A172 (cell line): ENCODE data around the gene SFTPB. TPM values are rescaled to one million over a fixed set of nuclear protein-coding genes. Genes with fewer than 3 reads are reported as not detected.
"Not testable (repeated sequence)": the region's sequence is repeated elsewhere in the genome, so short reads cannot be mapped to it uniquely, and the experiment has no call there.

ENCODE experiments used
- DNase-seq: peaks from one replicate; pipeline ENCODE4 v3.0.0-alpha.2; 2015; ENCODE audit warnings: low spot score
- total RNA-seq: library from RNA; depleted of rRNA; stranded (reverse); fragments of >200 nt; shearing (Covaris generic); gene quantifications from 2 replicates; pipeline ENCODE4 v1.2.3, GENCODE V29; 2014

SFTPB gene
- total RNA-seq, 1 experiment from 2014 or later: not detected

DNA sequence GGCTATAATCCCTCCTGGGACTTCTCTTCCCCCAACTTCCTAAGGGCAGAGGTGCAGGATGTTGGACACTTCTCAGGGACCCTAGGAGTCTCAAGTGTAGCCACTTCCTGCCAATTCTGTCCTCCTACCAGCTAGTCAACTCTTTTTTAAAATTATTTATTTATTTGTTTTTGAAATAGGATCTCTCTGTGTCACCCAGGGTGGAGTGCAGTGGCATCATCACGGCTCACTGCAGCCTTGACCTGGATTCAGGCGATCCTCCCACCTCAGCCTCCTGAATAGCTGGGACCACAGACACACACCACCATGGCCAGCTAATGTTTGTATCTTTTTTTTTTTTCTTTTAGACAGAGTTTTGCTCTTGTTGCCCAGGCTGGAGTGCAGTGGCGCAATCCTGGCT is 11.5 kb downstream of the SFTPB start:
- DNase-seq: no peak

DNA sequence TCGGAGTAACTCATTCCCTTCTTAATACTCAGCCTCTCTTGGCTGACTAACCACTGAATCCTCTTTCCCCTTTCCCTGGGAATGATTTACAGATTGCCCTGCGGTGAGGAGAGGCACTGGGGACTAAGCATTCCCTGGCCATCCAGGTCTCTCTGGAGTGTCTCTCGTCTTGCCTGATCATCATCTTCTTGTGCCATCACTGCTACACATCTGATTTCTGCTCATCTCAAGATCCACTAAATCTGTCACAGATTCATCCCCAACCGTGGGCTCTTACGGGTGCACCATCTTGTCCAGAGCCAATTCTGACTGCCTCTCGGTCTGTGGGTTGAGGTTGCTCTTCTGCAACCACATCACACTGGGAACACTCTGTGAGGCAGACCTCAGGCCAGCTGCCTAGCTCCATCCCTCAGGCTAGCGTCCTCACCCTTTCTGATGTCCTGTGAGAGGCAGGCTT is 12.0 kb downstream of the SFTPB start:
- no peak for DNase-seq

DNA sequence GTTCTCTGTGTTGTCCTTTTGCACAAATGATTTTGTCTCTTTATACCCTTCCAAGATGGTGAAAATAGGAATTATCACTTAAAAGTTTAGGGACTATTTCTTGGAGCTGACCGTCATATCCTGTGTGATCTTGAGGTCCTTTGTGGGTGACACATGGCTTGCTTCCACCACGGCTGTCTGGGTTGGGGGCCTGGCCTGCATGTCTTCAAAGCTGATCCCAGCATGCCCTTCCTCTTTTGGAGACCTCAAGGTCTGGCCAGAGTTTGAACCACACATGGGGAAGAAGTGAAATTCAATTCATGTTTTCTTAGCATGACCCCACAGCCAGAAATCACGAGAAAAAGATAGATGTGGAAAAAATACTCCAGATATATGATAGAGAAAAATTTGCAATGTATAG is 14.0 kb downstream of the SFTPB start:
- no peak for DNase-seq

DNA sequence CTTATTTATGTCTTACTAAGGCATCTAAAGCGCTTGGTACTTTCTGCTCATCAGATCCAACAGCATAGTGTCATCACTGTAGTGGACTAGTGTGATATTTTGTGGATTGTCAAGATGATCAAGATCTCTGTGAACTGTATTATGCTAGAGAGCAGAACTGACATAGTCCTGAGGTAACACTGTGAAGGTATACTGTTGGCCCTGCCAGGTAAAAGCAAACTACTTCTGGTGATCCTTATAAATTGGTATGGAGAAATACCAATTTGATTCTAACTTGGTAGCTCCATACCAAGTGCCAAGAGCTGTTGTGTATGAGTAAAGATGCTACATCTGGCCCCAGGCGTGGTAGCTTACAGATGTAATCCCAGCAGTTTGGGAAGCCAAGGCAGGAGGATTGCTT is 15.9 kb downstream of the SFTPB start:
- no peak for DNase-seq

DNA sequence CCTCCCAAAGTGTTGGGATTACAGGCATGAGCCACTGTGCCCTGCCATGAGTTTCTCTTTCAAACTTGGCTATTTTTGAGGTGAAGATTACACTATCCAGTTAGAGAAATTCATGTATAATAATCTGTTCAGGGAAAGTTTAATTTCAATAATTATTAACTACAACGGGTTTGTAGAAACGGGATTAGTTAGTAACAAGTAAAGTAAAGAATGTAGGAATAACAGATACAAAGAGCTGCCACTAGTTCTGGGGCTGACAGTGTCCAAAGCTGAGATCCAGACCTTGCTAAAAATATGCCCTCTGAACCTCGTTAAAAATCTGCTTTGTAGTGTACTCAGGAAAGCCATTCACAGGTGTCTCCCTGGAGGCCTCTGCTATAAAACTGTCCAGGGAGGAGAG is 16.9 kb downstream of the SFTPB start:
- DNase-seq: no peak

DNA sequence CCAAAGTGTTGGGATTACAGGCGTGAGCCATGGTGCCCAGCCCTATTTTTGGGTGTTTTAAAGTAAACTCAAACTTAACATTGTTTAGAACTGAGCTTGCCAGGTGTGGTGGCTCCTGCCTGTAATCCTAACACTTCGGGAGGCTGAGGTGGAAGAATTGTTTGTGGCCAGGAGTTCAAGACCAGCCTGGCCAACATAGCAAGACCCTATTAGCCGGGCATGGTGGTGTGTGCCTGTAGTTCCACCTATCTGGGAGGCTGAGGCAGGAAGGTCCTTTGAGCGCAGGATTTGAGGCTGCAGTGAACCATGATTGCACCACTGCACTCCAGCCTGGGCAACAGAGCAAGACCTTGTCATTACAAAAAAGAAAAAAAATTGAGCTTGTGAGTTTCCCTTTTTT is 17.5 kb downstream of the SFTPB start:
- no peak for DNase-seq

DNA sequence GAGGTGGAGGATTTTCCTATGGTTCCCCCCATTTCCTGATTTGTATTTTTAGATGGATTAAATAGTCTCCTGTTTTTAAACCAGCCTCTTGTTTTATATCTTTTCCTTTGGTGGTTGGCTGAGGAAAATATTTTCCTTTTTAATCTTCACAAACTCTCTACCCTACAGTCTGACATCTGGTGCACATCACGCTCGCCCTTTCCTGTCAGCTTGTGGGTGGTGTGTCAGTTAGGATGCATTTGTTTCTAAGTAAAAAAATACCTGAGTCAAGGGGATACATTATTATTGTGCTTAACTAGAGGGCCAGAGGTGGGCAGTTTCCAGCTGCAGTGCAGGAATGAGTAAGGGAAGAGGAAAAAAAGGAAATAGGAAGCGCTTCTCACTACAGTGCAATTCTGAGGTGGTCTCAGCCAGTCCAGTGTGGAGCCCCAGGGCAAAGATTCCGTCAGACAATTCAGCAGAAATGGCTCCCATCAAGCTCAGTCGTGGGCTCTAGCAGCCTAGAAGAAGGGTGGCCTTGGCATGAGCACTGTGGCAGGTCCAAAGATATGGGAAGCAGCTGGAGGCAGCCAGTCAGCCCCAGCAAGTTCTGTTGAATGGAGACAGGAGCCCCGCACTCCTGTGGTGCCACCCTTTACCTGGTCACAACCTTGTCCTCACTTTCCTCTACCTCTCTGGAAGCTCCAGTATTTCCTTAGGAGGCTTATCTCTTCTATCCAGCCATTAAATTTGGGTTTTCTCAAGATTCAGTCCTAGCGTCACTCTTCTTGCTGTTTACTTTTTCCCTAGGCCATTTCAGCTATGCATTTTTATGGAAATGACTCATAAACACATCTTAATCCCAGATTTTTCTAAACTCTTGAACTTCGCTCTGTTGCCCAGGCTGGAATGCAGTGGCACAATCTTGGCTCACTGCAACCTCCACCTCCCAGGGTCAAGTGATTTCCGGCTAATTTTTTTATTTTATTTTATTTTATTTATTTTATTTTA is 18.5 kb downstream of the SFTPB start:
- peak; percentile 70 for DNase-seq

DNA sequence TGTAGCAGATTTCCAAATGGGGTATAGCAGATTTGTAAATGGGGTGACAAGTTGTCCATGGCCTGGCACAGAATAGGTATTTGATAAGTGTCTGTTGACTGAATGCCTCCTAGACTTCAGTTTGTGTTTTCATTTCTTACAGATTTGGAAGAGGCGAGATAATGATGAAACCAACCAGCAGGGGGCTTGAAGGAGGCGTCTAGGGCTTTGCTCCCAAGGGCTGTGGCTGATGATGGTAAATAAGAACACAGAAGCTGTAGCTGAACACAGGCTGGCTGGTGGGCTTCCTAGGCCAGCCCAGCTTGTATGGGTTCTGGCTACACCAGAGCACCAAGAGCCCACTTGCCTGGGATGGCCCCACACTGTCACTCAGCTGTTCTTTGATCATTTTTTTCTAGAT is 19.4 kb downstream of the SFTPB start:
- peak; percentile 57 for DNase-seq

DNA sequence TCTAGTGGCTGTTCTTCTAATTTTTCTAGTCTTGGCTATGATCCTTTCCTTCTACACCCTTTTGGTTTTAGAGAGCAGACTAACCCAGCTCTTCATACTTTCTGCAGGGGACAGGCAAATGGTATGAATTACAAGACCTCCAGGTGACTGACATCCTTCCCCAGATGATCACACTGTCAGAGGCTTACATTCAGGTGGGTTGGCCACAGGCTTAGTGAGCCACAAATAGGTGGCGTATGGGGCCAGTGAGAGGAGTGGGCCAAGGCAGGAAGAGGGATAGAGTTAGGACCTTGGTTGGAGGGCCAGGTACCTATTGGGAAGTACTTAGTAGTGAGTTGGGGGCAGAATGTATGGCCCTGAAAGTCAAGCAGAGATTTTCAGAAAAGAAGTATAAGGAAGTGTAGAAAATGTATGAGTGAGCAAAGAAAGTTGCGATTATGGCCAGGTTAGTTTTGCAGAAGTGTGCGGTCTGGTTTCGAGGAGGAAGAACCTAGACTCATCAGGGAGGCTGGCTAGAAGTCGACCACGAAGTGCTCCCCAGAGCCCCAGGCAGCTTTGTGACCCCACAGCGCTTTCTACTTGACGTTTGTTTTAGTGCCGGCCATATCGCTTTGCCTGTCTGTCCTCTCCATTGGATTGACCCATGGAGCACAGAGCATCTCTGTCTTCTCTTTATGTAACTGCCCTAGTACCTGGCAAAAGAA is 20.0 kb downstream of the SFTPB start:
- DNase-seq: no peak

DNA sequence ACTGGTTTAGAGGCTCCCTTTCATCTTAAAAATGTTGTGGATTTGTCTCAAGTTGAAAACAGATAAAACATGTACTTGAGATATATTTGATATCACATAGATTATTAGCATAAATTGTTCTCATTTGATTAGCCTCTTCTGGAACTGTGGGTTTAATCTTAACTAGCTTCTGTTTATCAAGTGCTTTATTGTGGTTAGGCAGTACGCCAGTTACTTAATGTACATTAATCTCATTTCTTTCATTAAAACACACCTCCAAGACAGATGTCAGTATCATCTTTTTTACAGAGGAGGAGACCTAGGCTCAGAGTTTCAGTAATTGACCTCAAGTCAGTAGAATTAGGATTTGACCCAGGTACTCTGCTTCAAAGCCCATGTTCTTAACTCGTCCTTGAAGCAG is 21.8 kb downstream of the SFTPB start:
- no peak for DNase-seq

DNA sequence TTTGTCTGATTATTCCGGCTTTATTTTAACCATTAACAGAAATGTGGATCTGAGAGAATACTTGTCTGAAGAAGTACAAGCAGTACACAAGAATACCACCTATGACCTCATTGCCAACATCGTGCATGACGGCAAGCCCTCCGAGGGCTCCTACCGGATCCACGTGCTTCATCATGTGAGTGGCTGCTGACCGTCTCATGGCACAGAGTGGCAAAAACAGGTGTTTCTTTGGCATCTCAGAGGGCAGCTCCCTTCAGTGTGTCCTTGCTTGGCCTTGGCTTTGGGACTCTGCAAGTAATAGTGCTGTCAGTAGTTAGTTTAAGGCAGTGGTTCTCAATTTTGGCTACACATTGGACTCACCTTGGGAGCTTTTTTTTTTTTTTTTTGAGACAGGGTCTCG is 23.1 kb downstream of the SFTPB start:
- DNase-seq: no peak

DNA sequence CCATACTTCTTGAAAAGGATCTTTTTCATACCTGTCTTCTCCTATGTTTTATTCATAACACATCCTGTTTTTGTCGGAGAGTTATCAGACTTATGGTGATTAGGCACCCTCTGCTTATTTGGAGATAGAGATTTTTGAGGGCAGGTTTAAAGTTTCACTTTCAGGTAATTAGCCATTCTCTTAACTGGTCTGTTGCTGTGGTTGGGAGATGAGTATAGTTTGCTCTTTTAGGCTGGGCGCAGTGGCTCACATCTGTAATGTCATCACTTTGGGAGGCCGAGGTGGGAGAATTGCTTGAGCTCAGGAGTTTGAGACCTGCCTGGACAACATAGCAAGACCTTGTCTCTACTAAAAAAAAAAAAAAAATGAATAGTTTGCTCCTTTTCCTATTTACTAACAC is 25.3 kb downstream of the SFTPB start:
- no peak for DNase-seq

DNA sequence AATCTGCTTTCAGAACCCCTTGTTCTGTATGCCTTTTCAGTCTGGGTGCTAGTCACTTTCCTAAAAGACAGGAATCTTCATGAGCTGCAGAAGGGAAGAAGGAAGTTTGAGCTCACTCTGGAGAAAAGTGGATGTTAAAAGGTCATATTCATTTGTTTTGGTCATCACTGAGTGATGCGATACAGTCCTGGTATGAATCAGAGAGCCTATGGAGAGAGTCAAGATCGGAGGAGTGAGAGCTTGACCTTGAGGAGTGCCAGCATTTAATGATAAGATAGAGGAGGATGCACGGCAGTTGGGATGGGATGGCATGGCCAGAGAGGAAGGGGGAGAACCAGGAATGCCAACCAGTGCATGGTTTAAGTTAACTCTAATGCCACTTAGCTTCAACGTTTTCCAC is 32.4 kb downstream of the SFTPB start:
- DNase-seq: peak; percentile 16

DNA sequence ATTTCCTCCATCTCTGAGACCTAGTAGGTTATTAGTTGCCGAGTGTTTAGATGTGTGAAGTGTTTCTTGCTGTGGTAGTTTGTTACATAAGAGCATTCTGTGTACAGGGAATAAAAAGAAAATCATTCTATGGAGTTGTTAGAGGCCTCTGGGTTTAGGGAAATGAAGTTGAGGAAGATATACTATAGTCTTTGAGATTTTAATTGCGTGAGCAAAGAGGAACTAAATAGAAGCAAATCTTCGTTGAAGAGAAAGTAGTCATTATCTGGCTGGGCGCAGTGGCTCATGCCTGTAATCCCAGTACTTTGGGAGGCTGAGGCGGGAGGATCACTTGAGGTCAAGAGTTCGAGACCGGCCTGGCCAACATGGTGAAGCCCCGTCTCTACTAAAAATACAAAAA is 33.0 kb downstream of the SFTPB start:
- no peak for DNase-seq

DNA sequence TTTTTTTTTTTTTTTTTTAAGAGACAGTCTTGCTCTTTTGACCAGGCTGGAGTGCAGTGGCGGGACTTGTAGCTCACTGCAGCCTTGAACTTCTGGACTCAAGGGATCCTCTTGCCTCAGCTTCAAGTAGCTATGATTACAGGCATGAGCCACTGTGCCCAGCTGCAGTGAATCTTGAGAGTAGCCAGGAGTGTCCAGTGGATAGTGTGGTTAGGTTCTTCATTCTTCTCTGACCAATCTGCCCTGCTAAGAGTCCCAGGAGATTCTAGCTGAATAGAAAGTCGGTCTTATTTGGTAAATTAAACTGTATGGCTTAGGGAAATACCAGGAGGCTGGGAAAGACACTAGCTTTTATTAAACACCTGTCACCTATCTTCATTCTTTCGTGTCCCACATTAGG is 36.7 kb downstream of the SFTPB start:
- no peak for DNase-seq

DNA sequence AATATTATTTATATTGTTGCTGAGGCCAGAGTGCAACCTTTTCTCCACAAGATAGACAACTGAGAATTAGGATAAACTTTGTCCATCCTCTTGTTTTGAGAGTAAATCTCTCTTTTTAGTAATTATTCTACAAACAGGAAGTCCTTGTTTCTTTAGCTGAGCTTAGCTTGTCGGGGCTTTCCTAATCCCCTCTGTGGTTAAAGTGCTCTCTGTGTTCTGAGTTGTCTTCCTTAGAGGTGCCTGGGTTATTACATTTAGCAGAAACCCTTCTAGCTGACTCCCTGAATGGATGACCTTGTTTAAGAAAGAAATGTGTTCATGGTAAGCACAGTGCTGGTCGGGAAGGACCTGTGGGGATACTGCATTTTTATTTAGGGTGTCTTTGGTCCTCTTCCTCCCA is 39.3 kb downstream of the SFTPB start:
- DNase-seq: no peak

DNA sequence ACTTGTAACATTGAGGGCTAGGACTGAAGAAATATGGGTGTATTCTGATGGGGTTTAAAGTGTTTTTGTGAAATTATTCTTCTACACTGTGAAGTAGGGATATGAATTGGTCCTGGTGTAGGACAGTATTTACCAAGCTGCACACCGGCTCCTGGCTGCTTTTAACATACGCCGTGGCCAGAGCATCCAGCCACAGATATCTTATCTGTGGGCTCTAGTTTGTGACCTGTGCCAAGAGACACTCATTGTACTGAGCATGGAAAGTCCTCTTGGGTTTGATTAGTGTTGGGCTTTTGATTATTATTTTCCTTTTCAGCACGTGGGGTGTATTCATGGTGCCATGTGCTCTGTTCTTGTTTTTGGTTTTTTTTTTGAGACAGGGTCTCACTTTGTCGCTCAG is 44.0 kb downstream of the SFTPB start:
- no peak for DNase-seq

DNA sequence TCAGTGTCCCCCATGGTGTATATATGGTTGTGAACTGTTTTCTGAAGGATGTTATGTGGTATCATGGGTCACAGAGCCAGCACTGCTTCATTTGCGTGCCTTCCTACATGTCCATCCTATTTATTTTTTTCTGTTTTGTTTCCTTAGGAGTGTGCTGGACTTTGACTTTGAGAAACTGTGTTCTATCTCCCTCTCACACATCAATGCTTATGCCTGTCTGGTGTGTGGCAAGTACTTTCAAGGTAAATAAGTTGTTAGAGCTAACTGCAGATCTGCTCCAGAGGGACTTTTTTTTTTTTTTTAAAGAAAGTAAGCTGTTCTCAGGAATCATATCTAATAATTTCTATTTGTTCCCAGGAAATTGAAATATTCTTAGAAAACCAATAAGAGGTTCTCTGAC is 46.7 kb downstream of the SFTPB start:
- no peak for DNase-seq

DNA sequence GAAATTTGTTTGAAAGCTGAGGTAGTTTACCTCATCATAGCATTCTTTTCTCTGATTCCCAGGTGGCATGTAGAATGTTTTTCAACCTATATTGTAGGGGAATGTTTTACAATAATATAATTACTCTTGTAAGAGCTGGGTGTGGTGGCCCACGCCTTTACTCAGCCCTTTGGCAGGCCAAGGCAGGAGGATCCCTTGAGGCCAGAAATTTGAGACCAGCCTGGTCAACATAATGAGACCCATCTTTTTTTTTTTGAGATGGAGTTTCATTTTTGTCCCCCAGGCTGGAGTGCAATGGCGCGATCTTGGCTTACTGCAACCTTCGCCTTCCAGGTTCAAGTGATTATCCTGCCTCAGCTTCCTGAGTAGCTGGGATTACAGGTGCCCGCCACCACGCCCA is 48.4 kb downstream of the SFTPB start:
- no peak for DNase-seq

DNA sequence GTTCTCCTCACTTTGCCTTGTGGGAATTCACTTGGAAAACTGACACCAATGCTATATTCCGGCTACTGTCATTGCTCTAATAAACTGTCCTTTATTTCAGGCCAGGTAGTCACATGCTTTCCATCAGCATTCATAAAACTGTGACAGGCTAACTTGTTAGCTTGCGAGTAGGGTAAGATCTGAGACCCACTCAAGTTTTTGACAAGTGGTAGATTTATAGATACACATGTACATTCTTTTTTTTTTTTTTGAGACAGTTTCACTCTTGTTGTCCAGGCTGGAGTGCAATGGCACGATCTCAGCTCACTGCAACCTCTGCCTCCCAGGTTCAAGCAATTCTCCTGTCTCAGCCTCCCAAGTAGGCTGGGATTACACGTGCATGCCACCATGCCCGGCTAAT is 50.3 kb downstream of the SFTPB start:
- DNase-seq: not testable (repeated sequence)

DNA sequence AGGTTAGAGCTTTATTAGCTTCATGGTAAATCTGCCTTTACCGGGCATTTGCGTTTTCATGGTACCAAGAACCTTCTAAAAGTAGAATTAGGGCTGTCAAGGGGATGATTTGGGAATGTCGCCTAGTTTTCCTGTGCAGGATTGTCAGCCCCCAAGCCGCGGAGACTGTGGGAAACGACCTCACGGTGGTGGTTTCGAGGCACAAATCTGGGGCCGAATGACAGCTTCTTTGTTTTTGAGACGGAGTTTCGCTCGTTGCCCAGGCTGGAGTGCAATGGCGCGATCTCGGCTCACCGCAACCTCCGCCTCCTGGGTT is 52.6 kb downstream of the SFTPB start:
- no peak for DNase-seq

DNA sequence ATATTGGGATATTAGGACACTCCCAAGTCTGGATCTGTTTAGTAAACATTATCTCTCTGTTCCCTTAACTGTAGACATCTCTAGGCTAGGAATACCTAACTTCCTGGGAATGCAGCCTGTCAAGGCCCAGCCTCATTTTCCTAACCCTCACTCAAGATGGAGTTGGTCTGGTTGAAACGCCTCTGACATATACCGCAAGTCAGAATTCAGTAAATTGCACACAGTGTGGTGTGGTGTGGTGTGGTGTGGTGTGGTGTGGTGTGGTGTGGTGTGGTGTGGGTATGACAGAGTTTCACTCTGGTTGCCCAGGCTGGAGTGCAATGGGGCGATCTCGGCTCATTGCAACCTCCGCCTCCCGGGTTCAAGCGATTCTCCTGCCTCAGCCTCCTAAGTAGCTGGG is 53.2 kb downstream of the SFTPB start:
- DNase-seq: not testable (repeated sequence)
